ENCODE data around the gene RNF181. TPM values are rescaled to one million over a fixed set of nuclear protein-coding genes. Genes with fewer than 3 reads are reported as not detected.
"Not testable (repeated sequence)": the region's sequence is repeated elsewhere in the genome, so short reads cannot be mapped to it uniquely, and the experiment has no call there.

RNF181 gene
- total RNA-seq, 1 experiment from 2014 or later: 398 TPM

DNA sequence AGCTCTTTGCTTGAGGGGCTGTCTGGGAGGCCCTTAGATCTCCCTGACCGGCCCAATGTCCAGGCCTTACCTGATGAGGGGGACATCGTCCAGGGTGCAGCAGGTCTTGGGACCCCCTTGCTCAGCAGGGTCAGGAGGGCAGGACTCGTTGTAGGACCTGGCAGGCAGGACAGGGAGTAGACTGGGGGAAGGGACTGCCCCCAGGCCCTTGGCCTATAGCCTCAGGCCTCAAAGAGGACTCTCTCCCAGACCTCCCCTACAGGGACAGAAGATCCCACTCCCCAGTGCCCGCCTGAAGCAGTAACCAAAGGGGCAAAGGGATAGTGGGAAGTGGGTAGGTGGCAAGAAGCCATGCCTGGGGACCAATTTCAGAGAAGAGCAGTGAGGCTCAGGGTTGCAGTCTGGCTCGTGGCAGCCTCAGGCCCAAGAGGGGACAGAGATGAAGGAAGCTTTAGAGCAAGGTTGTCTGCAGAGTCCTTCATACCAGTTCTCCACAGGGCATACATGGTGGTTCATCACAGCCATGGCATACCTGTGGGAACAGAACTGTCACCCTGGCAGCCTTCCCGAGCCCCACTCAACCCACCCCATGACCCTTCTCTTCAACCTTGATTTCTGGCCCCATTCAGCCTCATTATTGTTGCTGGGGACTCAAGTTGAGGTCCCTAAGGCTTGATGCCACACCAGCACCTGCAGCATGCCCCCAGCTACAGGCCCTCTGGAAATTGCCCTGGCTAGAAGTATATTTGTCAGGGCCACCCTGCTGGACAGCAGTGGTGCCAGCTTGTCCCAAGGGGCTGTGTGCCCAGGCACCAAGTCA is 5.6 kb downstream of the RNF181 start:
- peak overlapping the region; percentile 68 for H3K9ac ChIP-seq (ENCODE audit: low read length)
- peaks cover 16% of the 10 kb centered on the region for H3K79me2 ChIP-seq (ENCODE audit: low read length)

DNA sequence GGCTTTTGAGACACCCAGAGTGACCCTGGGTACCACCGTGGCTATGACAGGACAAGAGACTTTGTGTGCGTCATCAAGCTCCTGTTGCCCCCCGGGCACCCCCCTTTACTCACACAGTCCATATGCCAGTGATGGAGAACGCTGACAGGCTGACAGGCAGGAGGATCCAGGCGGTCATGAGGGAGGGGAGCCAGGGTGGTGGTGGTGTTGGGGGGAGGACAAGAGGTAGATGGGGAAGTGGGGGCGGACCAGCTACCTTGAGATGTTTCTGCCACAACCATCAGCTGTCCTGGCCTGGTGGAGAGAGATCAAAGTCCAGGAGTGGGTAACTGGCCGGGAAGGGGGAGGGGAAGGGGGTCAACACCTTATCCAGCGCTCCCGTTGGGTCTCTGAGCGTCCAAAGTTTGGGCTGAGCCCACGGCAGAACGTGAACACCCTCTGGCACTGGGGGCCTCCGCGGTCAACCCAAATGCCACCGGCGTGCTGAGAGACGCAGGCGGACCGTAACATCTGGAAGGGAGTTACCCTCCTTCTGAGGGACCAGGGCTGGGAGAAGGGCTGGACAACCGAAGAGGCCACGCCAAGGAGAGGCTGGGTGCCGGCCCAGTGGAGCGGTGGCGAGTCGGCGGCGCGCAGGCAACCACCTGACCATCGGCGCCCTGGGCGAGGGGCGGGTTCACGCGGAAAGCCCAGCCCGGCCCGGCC is 6.4 kb downstream of the RNF181 start:
- peak overlapping the region; percentile 68 for H3K9ac ChIP-seq (ENCODE audit: low read length)
- H3K27ac ChIP-seq (ENCODE audit: low read length): no peak overlapping the region
- H3K4me2 ChIP-seq (ENCODE audit: low read depth, low read length, poor library complexity, severe bottlenecking): peak overlapping the region; percentile 83
- H3K9me3 ChIP-seq (ENCODE audit: low read length): no peaks in the 10 kb centered on the region
- H3K4me3 ChIP-seq (ENCODE audit: low read length): peak overlapping the region; percentile 70
- H3K79me2 ChIP-seq (ENCODE audit: low read length): peaks cover 8% of the 10 kb centered on the region
- H3K4me1 ChIP-seq (ENCODE audit: low read length): peaks cover 39% of the 10 kb centered on the region
- H3K9me2 ChIP-seq (replicated peaks; ENCODE audit: insufficient read depth, low read length): no peaks in the 10 kb centered on the region
- H3K27me3 ChIP-seq (ENCODE audit: low read length): no peaks in the 10 kb centered on the region
- H3K36me3 ChIP-seq (ENCODE audit: insufficient read depth, low read length): peaks cover 7% of the 10 kb centered on the region; the same call in 1 of the 2 replicates
- 0 out of 2 replicates have a peak, but pooled peaks cover 5% of the 10 kb centered on the region for H4K20me1 ChIP-seq (ENCODE audit: insufficient read depth, low read depth, low read length)
- DNase-seq: peak; percentile 59
- no peak overlapping the region for H2AFZ ChIP-seq (ENCODE audit: low read length)

More for the DNA sequence above, 5.6 kb downstream of the RNF181 start:
- Histone ChIP-seq H3K4me2 (ENCODE audit: low read depth, low read length, poor library complexity, severe bottlenecking) (peak overlapping the region; percentile 83), H3K27me3 (ENCODE audit: low read length) (no peaks in the 10 kb centered on the region), H3K9me3 (ENCODE audit: low read length) (no peaks in the 10 kb centered on the region), H3K27ac (ENCODE audit: low read length) (no peak overlapping the region), H3K9me2 (replicated peaks; ENCODE audit: insufficient read depth, low read length) (no peaks in the 10 kb centered on the region), H4K20me1 (ENCODE audit: insufficient read depth, low read depth, low read length) (peaks cover 12% of the 10 kb centered on the region; the same call in 1 of the 2 replicates), H3K36me3 (ENCODE audit: insufficient read depth, low read length) (peaks cover 12% of the 10 kb centered on the region; the same call in 1 of the 2 replicates), H3K4me1 (ENCODE audit: low read length) (peaks cover 46% of the 10 kb centered on the region), H3K4me3 (ENCODE audit: low read length) (peak overlapping the region; percentile 70; the same call in 1 of the 2 replicates), H2AFZ (ENCODE audit: low read length) (no peak overlapping the region)
- peak; percentile 54 for DNase-seq

DNA sequence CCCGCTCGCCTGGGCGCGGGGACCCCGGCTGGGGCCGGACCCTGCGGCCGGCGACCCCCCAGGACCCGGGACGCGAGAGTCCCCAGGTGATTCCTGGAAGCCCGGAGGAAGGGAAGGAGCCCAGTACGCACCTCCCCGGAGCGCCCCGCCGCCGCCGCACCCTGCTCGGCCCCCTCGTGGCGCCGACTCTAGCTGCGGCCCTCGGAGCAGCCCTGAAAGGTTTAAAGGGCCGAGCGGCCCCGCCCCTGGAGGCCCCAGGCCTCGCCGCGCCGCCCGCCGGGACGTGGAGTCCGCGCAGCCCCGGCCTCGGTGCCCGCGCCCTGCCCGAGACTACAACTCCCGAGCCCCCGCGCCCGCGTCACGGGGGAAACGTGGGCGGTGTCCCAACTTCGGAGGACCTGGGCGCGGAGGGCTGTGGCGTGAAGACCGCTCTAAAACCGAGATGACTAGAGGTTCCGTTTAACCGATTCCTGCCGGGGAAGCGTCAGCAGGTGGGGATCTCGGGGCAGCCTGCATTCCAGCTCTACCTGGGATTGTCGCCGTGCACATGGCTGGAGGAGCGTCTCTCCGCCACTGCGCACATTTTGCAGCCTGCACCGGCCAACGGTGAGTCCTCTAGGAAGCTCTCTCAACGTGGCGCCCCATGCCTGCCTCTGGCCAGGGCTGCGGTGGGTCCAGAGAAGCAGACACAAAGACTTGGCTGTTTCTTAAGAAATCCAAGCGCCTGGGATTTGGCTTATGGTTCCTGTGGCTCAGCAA is 7.1 kb downstream of the RNF181 start, which contains the start of gene TMEM150A:
Gene TMEM150A, minus strand, starts transcription at position 223 of the 759 bp plus-strand sequence. CDS start 750 bp downstream, outside the sequence.
- Histone ChIP-seq H3K9me3 (ENCODE audit: low read length) (no peaks in the 10 kb centered on the region), H3K27me3 (ENCODE audit: low read length) (no peaks in the 10 kb centered on the region), H3K4me3 (ENCODE audit: low read length) (peak within 1 kb of the TSS; percentile 70), H3K4me2 (ENCODE audit: low read depth, low read length, poor library complexity, severe bottlenecking) (peak within 1 kb of the TSS; percentile 83), H4K20me1 (ENCODE audit: insufficient read depth, low read depth, low read length) (no peaks in the 10 kb centered on the region), H3K9me2 (replicated peaks; ENCODE audit: insufficient read depth, low read length) (no peaks in the 10 kb centered on the region), H3K27ac (ENCODE audit: low read length) (0 out of 2 replicates have a peak within 1 kb of the TSS, but pooled peaks have one; percentile 10), H3K79me2 (ENCODE audit: low read length) (peaks cover 2% of the 10 kb centered on the region), H2AFZ (ENCODE audit: low read length) (peak within 1 kb of the TSS; percentile 40), H3K4me1 (ENCODE audit: low read length) (peaks cover 31% of the 10 kb centered on the region), H3K9ac (ENCODE audit: low read length) (peak within 1 kb of the TSS; percentile 68), H3K36me3 (ENCODE audit: insufficient read depth, low read length) (peaks cover 7% of the 10 kb centered on the region; the same call in 1 of the 2 replicates)
- DNase-seq: peak; percentile 98

DNA sequence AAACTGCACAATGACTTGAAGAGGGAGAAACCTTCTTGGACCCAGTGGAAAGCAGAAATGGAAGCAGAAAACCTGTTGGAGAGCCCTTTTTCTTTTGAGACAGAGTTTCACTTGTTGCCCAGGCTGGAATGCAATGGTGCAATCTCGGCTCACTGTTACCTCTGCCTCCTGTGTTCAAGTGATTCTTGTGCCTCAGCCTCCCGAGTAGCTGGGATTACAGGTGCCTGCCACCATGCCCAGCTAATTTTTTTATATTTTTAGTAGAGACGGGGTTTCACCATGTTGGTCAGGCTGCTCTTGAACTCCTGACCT is 8.5 kb downstream of the RNF181 start:
- Histone ChIP-seq H3K4me2 (ENCODE audit: low read depth, low read length, poor library complexity, severe bottlenecking) (peak overlapping the region; percentile 83), H3K4me1 (ENCODE audit: low read length) (peaks cover 21% of the 10 kb centered on the region), H3K36me3 (ENCODE audit: insufficient read depth, low read length) (peaks cover 13% of the 10 kb centered on the region; the same call in 1 of the 2 replicates), H3K4me3 (ENCODE audit: low read length) (peak overlapping the region; percentile 70; the same call in 1 of the 2 replicates), H3K9ac (ENCODE audit: low read length) (peak overlapping the region; percentile 13; the same call in 1 of the 2 replicates)
- not testable (repeated sequence) for H3K27ac ChIP-seq (ENCODE audit: low read length); H4K20me1 ChIP-seq (ENCODE audit: insufficient read depth, low read depth, low read length); H2AFZ ChIP-seq (ENCODE audit: low read length); H3K79me2 ChIP-seq (ENCODE audit: low read length); H3K9me3 ChIP-seq (ENCODE audit: low read length); H3K27me3 ChIP-seq (ENCODE audit: low read length); DNase-seq; H3K9me2 ChIP-seq (replicated peaks; ENCODE audit: insufficient read depth, low read length)

DNA sequence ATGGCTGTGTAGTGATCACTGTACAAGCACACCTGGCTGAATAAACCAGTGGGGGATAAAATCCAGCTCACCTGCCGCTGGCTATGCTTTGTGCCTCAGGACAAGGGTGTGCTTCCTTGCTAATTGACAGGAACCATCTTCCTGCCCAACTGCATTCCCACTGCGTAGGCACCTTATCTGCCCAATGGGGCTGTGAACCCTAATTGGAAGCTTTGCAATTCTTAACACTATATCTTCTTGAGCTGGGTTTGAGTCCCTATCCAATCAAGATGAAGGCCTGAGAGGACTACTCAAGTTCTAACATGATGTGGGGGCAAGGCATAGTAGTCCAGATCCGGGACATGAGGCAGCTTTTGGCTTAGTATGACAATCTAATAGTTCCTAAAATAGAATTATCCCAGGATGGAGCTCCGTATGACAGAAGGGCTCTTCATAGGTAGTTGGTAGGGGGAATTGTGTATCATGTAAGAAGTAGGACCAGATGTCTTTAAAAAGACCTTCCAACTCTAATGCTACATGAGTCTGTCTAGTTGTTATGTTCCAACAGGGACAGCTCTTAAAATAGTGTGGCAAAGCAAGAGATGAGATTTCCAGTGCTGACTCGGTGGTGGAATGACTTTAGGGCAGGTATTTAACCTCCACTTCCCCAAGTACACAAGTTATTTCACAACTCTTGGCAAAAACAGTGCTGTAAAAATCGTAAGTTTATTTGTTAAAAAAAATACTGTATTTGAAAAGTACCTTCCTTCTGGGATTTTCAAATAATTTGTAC is 9.2 kb downstream of the RNF181 start:
- Histone ChIP-seq H3K36me3 (ENCODE audit: insufficient read depth, low read length) (peaks cover 13% of the 10 kb centered on the region; the same call in 1 of the 2 replicates), H4K20me1 (ENCODE audit: insufficient read depth, low read depth, low read length) (no peaks in the 10 kb centered on the region), H3K9ac (ENCODE audit: low read length) (no peak overlapping the region), H3K27ac (ENCODE audit: low read length) (no peak overlapping the region), H3K9me3 (ENCODE audit: low read length) (no peaks in the 10 kb centered on the region), H3K79me2 (ENCODE audit: low read length) (peaks cover 12% of the 10 kb centered on the region; the same call in 1 of the 2 replicates), H3K4me3 (ENCODE audit: low read length) (no peak overlapping the region), H2AFZ (ENCODE audit: low read length) (no peak overlapping the region), H3K27me3 (ENCODE audit: low read length) (no peaks in the 10 kb centered on the region), H3K4me2 (ENCODE audit: low read depth, low read length, poor library complexity, severe bottlenecking) (no peak overlapping the region), H3K4me1 (ENCODE audit: low read length) (peaks cover 21% of the 10 kb centered on the region), H3K9me2 (replicated peaks; ENCODE audit: insufficient read depth, low read length) (no peaks in the 10 kb centered on the region)
- no peak for DNase-seq

DNA sequence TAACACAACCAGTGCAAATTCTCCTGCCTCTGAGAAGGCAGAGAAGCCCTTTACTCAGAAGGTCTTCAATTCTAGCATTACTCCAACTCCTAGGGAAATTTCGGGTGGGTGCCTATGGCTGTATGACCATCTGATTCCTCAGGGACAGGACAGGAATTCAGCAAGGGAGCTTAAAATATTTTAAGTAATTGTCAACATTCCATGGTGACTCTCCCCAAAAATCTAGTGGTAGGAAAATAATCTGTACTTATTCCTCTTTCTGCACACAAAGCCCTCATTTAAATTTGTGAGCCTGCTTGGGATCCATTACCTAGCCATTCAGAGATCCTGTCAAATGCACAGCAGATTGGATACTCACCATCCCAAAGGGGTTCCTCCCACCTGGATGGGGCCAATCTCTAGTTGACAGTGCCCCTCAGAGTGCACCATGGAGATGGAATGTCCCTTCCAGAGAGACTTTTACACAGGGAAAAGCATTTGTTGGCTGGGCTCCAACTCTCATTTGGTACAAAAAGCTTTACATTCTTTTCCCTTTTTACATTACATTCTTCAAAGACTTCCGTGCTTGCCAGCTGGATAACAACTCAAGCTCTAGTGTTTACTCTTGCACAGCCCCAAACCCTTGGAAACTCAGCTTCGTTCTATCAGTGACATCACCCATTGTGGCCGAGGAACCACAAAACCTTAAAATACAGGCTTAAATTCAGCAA is 10.0 kb downstream of the RNF181 start:
- Histone ChIP-seq H3K79me2 (ENCODE audit: low read length) (peaks cover 18% of the 10 kb centered on the region), H4K20me1 (ENCODE audit: insufficient read depth, low read depth, low read length) (no peaks in the 10 kb centered on the region)

DNA sequence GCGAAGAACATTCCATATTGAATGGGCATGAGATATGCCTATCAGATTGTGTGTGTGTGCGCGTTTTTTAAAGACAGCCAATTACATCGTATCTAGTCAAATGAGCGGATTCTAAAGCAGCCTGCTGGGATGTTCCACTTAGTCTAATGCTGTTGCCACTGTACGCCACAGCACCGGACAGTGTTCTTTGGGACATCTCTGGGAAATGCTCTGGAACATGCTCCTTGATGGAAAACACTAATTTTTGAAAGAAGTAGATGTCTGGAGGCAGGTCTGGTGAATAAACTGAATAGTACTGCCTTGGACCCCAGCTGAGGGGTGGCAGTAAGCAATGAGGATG is 10.5 kb downstream of the RNF181 start:
- H3K4me3 ChIP-seq (ENCODE audit: low read length): no peak overlapping the region

More for the DNA sequence above, 10.0 kb downstream of the RNF181 start:
- Histone ChIP-seq H3K9me2 (replicated peaks; ENCODE audit: insufficient read depth, low read length) (no peaks in the 10 kb centered on the region), H3K4me1 (ENCODE audit: low read length) (peaks cover 26% of the 10 kb centered on the region), H3K36me3 (ENCODE audit: insufficient read depth, low read length) (peaks cover 13% of the 10 kb centered on the region; the same call in 1 of the 2 replicates), H3K27ac (ENCODE audit: low read length) (no peak overlapping the region), H3K9me3 (ENCODE audit: low read length) (no peaks in the 10 kb centered on the region), H2AFZ (ENCODE audit: low read length) (no peak overlapping the region), H3K9ac (ENCODE audit: low read length) (no peak overlapping the region), H3K4me2 (ENCODE audit: low read depth, low read length, poor library complexity, severe bottlenecking) (no peak overlapping the region), H3K27me3 (ENCODE audit: low read length) (no peaks in the 10 kb centered on the region), H3K4me3 (ENCODE audit: low read length) (no peak overlapping the region)
- no peak for DNase-seq

More for the DNA sequence above, 10.5 kb downstream of the RNF181 start:
- H3K9ac ChIP-seq (ENCODE audit: low read length): no peak overlapping the region
- H3K27ac ChIP-seq (ENCODE audit: low read length): no peak overlapping the region
- no peaks in the 10 kb centered on the region for H3K9me2 ChIP-seq (replicated peaks; ENCODE audit: insufficient read depth, low read length)
- H4K20me1 ChIP-seq (ENCODE audit: insufficient read depth, low read depth, low read length): no peaks in the 10 kb centered on the region
- no peak for DNase-seq
- peaks cover 22% of the 10 kb centered on the region for H3K79me2 ChIP-seq (ENCODE audit: low read length)
- H3K4me2 ChIP-seq (ENCODE audit: low read depth, low read length, poor library complexity, severe bottlenecking): no peak overlapping the region
- no peaks in the 10 kb centered on the region for H3K27me3 ChIP-seq (ENCODE audit: low read length)
- H3K36me3 ChIP-seq (ENCODE audit: insufficient read depth, low read length): peaks cover 13% of the 10 kb centered on the region; the same call in 1 of the 2 replicates
- H2AFZ ChIP-seq (ENCODE audit: low read length): no peak overlapping the region
- H3K4me1 ChIP-seq (ENCODE audit: low read length): peaks cover 29% of the 10 kb centered on the region
- no peaks in the 10 kb centered on the region for H3K9me3 ChIP-seq (ENCODE audit: low read length)
